HG03159 (cell line): ENCODE measurements around the gene BORCS6.
"Not testable (repeated sequence)": the region's sequence is repeated elsewhere in the genome, so short reads cannot be mapped to it uniquely, and the experiment has no call there.

Experiments used
- ATAC-seq: cut with Tn5 transposase; IDR thresholded peaks from one replicate; pipeline ENCODE4 v1.9.1; 2021; ENCODE audit warnings: mild to moderate bottlenecking, moderate library complexity; ENCODE audit not compliant: unreplicated experiment

BORCS6 gene

DNA sequence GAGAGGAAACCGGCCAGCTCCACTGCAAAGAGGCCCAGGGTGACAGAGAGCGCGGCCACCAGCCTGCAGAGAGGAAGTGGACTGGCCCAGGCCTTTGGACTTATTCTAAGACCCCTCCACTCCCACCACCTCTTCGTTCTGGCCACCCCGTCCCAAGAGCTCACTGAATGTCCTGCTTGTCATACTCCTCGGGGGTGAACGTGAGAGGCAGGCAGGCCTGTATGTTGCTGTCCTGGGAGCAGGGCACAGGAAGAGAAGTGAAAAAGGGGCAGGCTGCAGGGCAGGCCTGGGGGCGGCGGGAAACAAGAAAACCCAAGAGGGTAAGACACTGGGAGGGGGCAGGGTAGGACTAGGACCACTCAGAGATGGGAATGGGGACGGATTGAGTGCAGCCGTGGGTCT is 14.2 kb downstream of the BORCS6 start:
- no peak for ATAC-seq

DNA sequence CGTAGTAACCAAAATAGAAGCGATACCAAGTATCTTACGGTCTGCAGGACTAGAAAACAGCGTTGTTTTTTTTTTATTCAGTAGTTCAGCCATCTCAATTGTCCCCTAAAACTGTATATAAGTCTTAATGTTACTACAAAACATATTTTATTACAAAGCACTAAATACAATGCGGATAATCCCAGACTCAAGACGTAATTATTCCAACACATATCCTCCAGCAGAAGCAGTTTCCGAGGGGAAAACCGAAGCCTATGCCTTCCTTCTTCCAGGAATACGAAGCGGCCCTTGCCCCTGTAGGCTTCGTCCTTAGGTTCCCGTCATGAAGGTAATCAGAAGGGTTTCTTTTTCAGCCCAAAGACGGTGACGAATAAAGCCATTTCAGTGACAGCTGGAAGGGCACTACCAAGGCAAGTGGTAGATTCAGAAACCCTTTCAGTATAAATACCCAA is 16.1 kb downstream of the BORCS6 start:
- ATAC-seq = no peak

GRCh38 chr17:8173056-8173870 is 16.7 kb downstream of the BORCS6 start:
- ATAC-seq = peak; percentile 68

GRCh38 chr17:8170186-8170585 is 19.8 kb downstream of the BORCS6 start:
- ATAC-seq = not testable (repeated sequence)

- no peak for ATAC-seq
Measured at GRCh38 chr17:8167526-8167925, 22.5 kb downstream of the BORCS6 start.

- no peak for ATAC-seq
Measured at GRCh38 chr17:8166731-8167130, 23.2 kb downstream of the BORCS6 start.

DNA sequence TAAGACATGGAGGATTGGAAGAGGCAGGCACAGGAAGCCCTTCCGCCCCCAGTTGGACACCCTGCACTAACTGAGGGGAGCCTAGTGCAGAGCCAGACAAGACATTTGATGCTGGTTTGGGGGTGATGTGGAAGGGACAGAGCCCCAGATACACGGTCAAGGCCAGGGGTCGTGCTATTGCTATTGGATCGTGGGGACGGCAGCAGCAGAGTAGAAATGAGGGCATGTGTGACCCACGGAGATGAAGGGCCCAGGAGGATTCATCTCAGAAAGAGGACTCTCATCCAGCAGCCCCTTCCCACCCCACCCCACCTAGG is 25.2 kb downstream of the BORCS6 start:
- ATAC-seq = no peak

DNA sequence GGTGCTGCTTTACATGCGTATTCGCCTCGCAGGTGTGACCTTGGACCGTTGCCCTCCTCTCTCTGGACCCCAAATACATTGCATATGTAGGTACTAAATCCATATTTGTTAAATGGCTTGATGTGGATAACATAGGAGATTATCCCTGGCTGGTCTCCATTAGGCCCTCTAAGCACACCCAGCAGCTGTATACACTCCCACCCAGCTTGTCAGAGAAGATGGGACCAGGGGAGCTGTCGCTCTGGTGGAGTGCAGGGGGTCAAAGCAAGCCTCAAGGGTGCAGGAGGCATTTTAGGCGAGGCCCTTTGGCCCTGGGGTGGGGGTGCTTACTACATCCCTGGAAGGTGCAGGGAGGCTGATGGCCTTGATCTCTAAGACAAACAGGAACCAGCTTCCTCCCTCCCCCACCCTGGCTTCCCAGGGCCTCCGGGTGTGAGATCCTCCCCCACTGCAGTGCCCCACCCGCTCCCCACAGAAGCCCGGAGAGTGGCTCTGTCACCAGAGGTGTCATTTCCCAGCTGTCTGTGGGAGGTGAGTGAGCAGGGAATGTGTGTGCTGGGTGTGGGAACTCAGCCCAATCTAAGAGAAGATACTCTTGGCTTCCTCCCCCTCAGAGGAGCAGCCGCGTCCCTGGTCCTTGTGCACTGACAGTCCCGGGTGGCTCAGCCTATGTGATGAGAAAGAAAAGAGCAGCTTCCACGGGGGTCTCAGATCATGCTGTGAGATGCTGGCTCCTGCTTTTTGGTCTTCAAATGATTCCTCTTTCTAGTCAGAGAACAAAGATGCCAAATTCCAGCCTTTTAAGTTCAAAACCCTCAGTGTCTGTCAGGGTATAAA is 25.8 kb downstream of the BORCS6 start:
- ATAC-seq = no peak

DNA sequence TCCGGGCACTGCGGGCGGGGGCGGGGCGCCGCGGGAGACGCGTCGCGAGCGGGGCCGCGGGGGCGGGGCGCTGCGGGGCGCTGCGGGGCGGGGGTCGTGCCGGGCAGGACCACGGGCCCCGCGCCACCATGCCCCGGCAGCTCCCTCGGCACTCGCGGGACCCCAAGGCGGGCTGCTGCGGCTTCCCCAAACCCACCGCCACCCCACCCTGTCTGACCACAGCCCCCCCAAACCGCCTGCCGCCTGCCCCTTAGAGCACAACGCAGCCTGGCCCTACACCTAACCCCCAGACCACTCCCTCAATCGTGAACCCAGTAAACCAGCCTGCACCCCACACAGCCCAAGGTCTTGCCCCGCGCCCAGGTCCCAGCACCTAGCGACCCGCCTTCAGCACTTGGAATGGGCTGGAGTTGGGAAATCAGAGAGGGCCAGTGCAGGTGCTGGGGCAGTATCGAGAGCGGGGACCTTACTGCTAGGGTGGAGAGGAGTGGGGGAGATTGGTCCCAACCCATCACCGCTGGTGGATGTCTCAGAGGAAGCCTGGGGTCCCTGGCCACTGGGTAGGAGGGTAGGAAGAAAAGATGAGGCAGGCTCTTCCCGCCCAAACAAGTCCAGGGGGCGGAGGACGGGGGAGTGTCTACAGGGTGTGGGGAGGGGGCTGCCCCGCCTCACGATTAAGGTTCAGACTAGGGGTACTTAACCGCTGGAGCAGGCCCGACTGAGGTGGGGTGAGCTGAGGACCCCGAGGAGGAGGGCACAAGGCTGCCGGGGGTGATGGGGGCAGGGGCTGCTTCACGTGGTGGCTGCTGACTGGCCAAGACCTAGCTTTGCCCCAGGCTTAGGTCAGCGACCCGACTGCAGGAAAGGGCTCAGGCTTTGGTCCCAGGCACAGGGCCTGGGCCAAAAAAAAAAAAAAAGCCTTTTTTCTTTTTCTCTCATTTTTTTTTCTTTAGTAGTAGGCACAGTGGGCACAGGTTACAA is 26.7 kb downstream of the BORCS6 start:
- no peak for ATAC-seq

- ATAC-seq = no peak
Measured at GRCh38 chr17:8162233-8162996, 27.6 kb downstream of the BORCS6 start, which contains the start of gene VAMP2. Gene VAMP2, minus strand, starts transcription at chr17:8162948. Its CDS starts 69 bp downstream, at chr17:8162879.

GRCh38 chr17:8161289-8162232 is 28.4 kb downstream of the BORCS6 start:
- ATAC-seq = no peak

- ATAC-seq = no peak
Measured at GRCh38 chr17:8160741-8161221, 29.2 kb downstream of the BORCS6 start.

- ATAC-seq = no peak
Measured at GRCh38 chr17:8160224-8160577, 29.8 kb downstream of the BORCS6 start.

GRCh38 chr17:8159459-8160223 is 30.3 kb downstream of the BORCS6 start:
- ATAC-seq = no peak

- ATAC-seq = no peak
Measured at GRCh38 chr17:8159032-8159400, 31.0 kb downstream of the BORCS6 start.

DNA sequence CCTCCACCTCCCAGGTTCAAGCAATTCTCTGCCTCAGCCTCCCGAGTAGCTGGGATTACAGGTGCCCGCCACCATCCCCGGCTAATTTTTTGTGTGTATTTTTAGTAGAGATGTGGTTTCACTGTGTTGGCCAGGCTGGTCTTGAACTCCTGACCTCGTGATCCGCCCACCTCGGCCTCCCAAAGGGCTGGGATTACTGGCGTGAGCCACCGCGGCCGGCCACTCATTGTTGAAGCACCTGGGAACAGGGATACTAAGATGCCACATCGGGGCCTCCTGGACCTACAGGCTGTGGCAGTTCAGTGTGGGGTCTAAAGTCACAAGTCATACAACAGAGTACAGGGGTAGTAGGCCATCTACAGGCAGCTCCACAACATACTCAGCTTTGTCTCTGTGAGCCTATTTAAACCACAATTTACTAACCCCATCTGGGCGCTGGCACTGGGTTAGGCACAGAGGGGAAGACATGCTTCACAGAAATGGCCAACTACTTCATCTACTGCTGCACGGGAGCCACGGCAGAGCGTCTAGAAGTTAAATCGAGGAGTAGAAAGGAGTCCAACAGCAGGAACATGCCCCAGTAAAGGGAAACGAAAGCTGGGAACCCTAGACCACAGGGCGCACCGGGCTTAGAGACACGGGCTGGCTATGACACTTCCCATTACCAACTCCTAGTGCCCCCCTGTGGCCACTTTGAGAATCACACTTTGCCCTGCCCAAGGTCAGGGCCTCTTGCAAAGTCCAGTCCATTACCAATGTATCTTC is 31.5 kb downstream of the BORCS6 start:
- ATAC-seq = no peak

- peak; percentile 71 for ATAC-seq
Measured at GRCh38 chr17:8156246-8156992, 33.6 kb downstream of the BORCS6 start.
